ENCODE results near the gene TBC1D3B.
"Not testable (repeated sequence)": the region's sequence is repeated elsewhere in the genome, so short reads cannot be mapped to it uniquely, and the experiment has no call there.

The TBC1D3B gene

DNA sequence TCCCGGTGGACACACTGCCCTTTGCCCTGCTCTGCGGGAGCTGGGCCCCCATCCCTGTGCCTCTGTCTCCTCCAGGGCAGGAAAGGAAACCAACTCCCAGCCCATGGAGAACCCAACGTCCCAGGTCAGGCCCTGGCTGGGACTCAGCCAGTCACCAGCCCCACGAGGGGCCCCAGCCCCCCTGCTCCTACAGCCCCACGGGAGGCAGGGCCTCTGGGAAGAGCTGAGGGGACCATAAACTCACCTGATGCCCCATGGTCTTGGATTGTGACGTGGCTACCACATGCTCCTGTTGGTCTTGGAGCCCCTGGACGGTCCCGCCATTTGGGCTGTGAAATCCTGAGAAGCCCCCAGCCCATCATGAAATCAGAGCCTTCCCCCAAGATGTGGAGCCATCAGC is 7.6 kb downstream of the TBC1D3B start:
- not testable (repeated sequence) for DNase-seq

DNA sequence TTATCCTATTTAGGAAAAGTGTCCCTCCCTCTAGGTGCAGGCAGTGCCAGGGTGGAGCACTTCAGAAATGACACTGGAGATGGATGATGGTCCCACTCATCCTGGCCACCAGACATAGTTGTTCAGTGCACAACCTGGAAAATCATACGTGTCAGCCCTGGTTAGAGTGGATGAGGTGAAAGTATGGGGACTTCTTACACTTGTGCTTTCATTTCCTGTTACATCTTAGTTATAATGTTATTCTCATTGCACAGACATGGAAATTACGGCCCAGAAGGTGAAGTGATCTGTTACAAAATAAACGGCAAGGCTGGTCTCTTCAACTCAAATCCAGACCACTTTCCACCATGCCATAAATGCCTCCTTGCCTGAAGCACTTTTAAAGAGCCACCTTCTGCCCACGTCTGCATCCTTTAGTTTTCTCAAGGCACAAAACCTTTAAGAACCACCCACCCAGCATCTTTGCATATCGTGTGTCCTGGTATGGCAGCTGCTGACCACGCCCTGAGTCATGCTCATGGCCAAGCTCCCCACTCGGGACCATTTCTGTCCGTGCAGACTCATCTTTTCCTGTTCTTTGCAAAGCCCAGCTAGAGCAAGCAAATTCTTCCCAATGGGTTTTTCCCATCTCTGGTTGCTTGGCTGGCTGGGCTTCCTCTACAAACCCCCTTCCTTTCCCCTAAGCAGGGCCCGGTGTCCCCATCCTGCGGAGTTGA is 22.4 kb downstream of the TBC1D3B start:
- DNase-seq = no peak

DNA sequence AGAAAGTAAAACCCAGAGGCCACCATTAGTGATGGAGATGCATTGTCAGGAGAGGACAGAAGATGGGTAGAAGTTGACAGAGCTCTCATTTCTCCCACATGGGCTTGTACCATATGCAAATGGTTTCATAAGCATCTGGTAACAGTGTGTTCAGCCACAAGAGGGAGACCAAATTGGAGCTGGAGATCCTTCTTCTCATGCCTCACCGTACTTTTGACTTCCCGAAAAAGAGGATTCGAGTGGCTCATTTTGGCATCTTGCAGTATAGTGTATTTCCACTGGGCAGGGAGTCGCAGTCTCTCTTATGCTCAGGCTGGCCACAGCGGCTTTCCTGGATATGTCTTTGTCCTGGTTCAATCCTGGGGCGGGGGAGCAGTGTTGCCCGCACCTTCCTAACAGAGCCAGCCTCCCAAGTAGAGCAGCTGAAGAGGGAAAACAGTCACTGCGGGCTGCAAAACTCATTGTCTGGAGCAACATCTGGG is 23.8 kb downstream of the TBC1D3B start:
- no peak for DNase-seq

DNA sequence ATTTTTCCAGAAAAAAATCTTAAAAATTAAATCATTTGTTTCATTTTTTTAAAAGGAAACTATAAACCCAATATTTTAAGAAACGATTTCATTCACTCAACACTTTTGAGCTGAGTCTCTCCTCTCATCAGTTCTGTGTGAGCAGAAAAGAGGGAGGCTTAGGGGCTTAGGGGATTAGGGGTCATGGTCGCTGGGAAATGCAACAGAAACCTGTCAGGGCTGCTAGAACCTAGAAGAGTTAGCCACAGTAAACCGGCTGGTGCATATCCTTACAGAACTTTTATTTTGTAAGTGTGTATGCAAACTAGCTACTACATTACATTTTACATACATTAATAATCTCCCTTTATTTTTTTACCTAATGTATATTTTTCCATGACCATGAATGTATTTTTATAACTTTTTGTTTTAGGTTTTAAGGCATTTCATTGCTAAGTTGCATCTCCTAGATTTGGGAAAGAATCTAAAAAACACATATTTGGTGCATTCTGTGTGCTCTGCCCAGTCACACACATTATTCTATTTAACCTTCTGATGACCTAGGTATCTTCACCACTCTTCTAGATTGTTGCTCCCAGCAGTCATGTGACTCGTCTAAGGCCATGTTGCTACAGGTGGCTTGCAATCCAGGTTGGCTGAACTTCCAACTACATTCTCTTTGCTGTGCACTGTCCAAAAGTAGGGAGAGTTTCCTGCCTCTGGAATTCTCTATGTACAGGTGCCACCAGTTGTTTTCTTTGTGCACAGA is 24.4 kb downstream of the TBC1D3B start:
- DNase-seq = no peak

DNA sequence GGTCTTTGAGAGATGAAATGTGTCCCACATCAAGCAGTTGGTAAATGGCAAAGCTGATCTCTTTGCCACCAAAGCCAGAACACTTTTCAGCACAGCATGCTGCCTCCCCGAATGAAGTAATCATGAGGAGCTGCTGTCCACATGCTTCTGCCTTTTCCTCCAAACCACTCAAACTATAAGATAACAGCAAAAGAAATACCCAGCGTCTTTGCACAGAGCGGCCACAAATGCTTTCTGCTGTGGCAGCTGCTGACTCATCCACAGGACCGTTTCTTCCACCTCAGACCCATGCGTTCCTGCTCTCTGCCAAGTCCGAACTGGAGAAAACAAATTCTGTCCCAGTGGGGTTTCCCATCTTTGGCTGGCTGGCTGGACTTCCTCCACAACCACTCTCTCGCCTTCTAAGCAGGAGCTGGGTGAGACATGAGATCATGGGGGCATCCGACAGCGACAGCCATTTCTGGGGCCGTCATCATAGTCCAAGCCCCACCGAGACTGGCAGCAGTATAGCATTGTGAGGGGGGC is 27.1 kb downstream of the TBC1D3B start:
- DNase-seq = no peak

DNA sequence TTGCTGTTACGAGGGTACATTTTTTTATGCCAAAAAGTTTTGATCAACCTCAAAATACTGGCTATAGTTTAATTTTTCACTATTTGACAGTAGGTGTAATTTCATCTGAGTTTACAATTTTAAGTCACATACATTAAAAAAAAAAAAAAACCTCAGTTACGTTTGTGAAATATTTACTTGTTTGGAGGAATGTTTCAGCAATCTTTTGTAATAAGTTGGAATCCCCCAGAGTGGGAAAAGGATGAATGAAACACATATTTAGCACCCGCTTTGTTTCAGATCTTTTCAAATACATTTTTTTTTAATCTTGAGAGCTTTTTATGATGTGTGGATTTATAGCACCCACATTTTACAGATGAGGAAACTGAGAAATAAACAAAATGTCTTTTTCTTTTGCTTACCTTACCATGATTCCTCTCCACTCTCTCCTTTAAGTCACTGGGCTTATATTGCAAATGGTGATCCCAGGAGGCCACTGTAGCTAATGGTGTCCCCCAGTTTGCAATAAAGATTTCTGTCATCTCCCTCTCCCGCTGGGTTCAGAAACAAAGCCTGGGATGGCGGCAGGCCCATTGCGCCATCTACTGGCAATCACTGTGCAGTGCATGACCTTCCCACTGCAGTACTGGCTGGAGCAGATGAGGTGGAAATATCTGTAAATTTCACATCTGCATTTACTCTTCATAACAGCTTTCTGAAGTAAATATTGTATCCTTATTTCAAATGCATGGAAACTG is 27.7 kb downstream of the TBC1D3B start:
- peak; percentile 20 for DNase-seq

DNA sequence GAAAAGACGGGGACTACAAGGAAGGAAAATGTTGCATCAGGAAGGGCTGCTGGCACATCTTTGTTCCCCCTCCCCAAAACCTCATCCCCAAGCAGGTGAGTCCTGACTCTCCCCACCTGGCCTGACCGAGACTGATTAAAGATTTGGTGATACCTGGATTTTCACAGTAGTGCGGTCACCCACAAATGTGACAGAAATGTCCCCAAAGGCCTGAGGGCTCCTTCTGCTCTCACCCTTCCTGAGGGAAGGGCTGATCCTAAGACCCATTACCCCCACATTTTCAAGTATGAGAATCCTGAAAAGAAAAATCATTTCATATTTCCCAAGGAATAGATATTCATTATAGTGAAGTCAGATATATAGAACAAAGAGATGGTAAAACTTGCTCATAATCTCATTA is 28.8 kb downstream of the TBC1D3B start:
- DNase-seq = no peak

DNA sequence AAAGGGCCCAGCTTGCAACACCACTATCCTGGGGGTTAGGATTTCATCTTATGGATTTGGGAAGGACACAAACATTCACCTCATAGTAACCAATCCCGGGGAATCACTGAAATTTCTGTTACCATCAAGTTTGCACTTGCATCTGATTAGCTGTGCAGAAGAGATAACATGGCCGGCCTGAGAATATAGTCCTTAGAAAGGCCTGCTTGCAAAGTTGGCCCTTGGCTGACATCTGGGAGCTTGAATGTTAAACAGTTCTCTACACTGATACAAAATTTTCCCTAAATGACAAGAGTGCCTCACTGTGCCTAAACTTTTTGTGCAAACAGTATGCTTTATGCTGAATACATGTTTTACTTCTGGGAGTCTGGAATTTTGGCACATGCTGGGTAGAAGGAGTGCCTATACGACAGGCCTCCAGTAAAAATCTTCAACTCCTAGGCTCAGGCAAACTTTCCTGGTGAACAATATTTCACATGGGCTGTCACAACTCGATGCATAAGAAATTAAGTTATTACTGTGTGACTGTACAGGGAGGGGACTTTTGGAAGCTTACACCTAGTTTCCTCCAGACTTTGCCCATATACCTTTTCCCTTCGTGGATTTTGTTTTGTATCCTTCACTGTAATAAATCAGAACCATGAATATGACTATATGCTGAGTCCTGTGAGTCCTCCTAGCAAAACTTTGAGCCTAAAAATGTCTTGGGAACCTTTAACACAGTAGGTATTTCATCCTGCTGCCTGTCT is 31.3 kb downstream of the TBC1D3B start:
- DNase-seq = no peak

DNA sequence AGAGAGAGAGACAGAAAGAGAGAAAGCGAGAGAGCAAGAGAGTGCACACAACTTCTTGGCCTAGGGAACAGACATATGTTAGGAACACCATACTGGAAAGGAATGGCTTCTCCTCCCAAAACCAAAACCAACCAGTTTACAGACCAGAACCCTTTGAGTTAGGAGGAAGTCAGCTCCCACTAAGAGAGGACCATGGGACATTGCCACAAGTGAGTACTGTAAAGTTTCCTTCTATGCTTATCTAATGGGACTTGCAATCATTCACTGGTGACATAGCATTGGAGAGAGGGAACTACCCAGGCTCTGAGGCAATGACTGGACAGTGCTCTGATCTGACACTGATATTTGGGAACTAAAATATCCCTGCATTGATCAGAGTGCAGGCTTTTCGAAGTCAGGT is 32.4 kb downstream of the TBC1D3B start:
- DNase-seq = no peak

DNA sequence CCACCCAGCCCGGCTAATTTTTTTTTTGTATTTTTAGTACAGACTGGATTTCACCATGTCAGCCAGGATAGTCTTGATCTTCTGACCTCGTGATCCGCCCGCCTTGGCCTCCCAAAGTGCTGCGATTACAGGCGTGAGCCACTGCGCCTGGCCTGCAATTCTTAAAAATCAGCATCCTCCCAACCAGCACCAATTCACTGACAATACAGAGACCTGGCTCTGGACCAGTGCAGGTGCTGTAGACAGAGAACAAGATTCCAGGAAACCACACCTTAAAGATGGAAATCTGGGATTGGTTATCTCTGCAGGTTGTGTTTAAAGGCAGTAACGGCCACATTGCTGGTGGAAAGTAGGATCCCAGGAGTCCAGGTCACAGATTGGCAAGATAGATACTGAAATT is 33.6 kb downstream of the TBC1D3B start:
- DNase-seq = no peak

DNA sequence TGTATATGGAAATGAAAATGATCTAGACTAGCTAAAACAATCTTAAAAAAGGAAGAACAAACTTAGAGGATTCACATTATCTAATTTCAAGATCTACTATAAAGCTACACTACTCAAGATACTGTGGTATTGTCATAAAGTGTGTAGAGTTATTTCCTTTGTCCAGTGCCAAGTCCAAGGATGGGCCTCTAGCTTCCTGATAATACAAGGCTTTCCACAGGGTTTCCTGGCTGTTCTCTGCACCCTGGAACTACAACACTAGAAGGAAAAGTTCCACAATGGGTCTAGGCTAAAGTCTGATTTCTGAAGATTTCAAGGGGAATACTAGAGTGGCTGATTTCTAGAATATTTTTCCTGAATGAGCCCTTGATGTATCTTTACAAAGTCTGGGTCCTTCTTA is 34.2 kb downstream of the TBC1D3B start:
- DNase-seq = no peak

DNA sequence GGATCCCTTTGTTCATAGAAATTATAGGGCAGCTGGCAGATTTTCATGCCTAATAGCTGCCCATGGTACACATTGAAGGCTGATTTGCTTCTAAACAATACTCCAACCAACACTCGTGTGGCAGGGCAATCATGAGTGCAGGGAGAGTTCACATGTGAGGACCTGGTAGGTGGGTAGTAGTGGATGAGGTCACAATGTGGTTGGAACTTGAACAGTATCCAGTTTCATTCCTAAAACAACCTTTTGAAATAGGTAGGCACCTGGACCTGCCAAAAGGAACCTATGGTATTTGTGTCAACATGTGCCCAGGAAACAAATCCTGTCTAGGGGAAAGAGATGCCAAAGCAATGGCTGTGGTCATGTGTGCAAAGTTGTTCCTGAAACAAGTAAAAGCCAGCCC is 40.0 kb downstream of the TBC1D3B start:
- DNase-seq = no peak

DNA sequence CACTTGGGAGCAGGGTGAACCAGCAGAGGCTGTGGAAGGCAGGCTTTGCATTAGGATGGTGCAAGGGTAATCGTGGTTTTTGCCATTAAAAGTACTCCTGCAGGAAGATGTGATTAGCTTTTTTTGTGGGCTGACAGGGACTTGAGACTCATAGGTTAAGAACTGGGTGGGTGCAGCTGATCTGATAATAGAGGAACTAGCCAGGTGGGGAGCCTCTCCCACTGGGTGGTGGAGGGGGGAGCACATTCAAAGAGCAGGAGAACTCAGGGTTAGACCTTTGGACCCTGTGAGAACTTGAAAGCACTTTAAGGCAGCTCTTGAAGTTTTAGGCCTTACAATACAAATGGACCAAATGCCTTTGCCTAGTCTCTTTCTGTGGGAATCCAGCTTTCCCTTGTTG is 40.4 kb downstream of the TBC1D3B start:
- no peak for DNase-seq

DNA sequence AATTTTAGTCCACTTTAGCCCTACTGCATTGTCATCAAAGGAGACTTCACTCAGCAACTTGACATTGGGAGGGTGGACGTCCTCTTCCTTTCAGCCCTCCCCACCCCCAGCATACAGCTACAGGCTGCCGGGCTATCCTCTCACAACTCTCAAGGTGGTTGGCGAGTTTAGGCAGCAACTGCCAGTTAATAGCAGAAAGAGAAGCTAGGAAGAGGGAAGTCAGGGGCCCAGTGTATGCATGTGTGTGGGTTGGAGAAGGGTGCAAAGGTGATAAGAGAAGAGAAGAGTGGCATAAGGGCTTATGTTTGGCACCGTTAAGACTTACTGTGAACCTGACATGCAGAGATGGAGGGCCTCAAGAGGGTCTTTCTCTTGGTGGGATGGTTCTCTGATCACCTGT is 41.0 kb downstream of the TBC1D3B start:
- DNase-seq = no peak

DNA sequence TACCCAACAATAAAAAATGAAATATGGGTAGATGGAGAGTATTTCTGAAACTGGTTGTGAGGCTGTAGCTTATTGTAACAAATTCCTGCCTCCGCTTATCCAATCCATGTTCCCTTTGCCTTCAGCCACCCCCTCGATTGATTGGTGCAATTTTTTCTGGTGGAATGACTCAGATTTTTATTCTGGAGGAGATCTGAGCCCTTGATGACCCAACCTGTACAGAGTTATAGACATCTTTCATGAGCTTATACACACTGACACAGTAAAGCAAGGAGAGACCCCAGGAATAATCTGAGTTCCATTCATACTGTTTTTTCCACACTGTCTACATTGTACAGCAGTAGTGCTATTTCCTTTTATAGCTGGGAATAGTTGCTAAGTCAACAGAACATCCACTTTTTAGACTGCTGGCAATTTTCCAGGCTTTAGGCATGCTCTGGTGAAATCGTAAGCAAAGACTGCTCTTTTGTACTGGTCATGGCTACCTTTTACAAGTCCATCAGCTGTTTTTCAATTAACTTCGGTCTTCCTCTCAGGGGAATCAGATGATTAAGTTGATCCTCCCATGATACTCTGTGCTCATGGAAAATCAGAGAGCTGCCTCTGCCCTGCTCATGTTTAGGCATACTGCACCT is 42.7 kb downstream of the TBC1D3B start:
- DNase-seq = no peak

DNA sequence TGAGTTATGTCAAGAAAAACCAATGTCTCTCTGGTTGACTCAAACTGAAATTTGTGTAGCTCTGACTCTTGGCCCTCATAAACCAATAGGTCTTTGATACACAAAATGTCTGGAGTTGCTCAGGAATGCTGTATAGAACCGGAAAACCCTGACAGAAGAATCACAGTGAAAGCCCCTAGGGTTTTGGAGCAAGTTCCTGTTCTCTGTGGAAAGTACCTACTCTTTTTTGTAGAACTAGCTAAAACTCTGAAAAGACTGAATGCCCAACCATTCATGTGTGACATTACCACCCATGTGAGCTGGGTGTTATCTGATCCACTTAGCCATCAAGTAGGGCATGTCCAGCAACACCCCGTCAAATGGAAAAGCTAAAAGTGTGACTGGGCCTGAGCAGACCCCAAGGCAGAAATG is 44.0 kb downstream of the TBC1D3B start:
- DNase-seq = no peak

DNA sequence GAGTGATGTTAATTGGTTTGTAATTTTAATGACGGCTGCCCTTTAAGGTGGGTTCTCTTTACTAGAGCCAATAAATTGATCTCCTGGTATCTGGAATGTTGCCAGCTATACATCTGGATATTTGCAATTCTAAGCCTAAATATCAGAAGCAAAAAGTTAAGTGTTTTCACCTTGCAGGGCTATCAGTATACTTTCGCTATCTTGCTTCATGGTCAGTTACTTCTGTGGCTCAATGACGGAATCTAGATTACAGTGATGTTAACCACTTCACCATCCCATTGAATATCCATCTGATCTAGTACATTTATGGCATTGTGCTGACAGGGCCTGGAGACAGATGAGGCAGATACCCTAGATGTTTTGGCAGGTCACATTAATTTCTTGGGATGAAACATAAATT is 44.5 kb downstream of the TBC1D3B start:
- DNase-seq = no peak

DNA sequence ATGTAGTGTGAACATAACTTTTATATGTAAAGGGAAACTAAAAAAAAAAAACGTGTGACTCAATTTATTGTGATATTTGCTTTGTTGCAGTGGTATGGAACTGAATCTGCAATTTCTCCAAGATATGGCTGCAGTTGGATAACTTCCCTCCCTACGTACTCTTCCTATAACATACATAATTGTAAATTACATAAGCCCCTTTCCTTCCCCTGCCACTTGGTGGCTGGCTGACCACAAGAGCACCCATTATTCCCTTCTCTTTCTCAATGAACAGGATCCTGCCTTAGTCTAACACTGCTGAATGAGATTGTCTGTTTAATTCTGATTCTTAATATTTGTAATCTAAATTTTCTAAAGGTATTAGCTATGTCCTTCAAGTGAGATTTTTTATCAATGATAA is 45.0 kb downstream of the TBC1D3B start:
- no peak for DNase-seq

DNA sequence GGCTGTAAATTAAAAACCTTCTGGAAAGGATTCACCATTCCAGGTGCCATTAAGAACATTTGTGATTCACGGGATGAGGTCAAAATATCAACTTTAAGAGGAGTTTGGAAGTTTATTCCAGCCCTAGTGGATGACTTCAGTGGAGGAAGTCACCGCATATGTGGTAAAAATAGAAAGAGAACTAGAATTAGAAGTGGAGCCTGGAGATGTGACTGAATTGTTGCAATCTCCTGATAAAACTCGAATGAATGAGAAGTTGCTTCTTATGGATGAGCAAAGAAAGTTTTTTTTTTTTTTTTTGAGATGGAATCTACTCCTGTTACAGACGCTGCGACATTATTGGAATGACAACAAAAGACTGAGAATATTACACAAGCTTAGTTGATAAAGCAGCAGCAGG is 46.1 kb downstream of the TBC1D3B start:
- no peak for DNase-seq

DNA sequence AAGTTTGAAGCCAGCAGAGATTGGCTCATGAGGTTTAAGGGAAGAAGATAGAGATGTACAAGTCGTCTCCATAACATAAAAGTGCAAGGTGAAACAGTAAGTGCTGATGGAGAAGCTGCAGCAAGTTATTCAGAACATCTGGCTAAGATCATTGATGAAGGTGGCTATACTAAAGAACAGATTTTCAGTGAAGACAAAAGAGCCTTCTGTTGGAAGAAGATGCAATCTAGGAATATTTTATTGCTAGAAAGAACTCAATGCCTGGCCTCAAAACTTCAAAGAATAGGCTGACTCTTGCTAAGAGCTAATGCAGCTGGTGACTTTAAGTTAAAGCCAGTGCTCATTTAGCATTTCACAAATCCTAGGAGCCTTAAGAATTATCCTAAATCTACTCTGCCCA is 46.8 kb downstream of the TBC1D3B start:
- no peak for DNase-seq

DNA sequence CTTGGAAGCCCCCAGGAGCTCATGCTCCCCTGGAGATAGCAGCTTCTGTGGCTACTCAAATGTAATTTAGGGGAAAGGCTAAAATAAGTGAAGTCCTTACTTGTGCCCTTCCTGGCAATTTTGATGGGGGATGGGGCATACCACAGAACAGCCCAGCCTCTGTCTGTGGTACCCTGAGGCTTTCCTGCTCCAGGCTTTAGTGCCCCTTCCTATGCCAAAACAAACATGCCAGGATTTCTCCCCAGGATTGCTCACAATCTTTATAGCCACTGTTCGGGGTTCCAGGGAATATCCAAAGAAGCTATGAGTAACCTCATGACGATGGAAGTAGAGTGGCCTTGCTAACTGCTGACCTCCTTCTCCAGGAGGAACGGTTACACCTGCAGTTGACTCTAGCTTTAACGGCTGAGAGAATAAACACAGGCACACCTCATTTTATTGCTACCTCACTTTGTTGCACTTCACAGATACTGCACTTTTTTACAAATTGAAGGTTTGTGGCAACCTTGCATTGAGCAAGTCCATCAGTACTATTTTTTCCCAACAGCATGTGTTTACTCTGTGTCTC is 47.9 kb downstream of the TBC1D3B start:
- no peak for DNase-seq

DNA sequence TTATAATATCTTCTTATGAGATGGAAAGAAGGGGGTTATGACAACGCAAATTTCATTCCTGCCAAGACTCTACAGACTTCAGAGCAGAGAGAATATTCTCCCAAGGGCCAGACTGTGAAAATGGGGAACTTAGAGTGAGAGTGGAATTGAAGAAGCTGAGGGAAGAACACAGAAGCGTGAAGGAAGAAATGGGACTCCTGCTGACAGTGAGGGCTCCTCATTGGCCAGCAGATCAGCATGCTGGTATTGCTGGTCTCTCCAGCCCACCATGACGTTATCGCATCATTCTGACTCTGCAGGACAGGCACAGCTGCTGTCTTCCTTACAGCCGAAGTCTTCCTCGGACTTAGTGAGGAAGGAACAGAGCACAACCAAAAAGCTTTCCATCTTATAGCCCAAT is 48.5 kb downstream of the TBC1D3B start:
- no peak for DNase-seq
